ENCODE data around the gene TNFRSF12A.

Gene TNFRSF12A

DNA sequence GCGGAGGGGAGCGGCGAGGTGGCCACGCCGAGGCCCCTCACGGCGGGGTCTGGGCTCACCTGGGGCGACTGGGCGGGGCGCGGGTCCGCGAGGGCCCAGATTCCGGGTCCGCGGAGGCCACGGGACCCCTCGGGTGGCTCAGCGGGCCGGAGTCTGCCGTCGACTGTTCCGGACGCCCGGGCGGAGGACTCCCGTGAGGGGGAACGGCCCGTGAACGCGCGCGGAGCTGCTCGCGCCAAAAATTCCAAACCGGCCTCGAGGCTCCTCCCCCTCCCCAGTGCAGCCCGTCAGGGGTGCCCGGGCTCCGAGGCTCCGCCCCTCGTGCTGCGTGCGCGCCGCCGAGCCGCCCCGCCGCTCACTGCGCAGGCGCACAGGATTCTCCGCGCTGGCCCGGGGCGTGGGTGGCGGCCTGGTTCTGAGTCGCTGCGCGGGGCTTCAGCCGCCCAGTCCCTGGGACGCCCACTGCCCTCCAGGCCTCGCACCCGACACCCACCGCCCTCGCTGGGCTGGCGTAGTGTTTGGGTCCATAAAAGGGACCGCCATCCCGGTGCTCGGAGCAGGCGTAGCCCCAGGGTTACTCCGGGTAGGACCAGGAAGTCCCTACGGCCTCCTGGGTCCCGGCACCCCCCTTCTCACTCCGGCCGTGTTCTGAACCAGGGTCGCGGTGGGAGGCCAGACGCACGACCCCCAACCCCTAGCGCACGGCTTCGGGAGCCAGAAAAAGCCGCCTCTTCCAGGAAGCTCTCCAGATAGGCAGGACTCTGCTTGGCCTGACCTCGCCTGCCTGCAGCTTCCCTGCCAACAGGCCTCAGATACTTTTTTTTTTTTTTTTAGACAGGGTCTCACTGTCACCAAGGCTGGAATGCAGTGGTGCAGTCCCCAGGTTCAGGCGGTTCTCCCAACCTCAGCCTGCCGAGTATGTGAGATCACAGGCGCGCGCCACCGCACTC lies 39.7 kb upstream of the TNFRSF12A start, which contains the start of gene PKMYT1:
Gene PKMYT1, minus strand, starts transcription at position 220 of the 950 bp plus-strand sequence. CDS start 789 bp downstream, outside the sequence.
- Mint-ChIP-seq H3K27me3 (no peaks in the 10 kb centered on the region), H3K27ac (peak within 1 kb of the TSS; percentile 81), H3K4me1 (peaks cover 8% of the 10 kb centered on the region), H3K9me3 (no peaks in the 10 kb centered on the region), H3K36me3 (no peaks in the 10 kb centered on the region), H3K4me3 (peak within 1 kb of the TSS; percentile 83)
- ATAC-seq (ENCODE audit: low read depth) (peak; percentile 91), DNase-seq (ENCODE audit: low spot score in 2 of 2) (peak; percentile 96 to 97)

DNA sequence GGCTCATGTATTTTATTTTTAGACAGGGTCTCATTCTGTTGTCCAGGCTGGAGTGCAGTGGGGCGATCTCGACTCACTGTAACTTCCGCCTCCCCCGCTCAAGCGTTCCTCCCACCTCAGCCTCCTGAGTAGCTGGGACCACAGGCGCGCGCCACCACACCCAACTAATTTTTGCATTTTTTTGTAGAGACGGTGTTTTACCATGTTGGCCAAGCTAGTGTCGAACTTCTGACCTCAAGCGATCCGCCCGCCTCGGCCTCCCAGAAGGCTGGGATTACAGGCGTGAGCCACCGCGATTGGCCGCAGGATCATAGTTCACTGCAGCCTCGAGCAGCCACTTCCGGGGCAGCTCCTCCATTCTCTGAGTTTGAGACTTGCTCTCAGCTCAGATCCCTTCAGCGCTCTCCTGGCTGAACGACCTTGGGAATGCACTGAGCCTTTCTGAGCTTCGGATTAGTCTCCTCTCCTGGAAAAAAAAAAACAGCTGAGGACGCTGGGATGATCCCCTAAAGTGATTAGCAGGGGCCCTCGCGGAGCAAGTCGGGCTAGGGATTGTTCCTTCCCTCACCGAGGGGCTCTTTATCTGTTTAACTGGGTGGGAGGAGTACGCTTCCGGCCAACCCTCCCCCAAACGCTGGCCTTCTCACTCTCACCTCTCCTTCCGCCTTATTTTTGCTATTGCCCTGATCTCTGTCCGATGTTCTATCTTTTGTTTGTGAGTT lies 38.8 kb upstream of the TNFRSF12A start:
- H3K36me3 Mint-ChIP-seq: no peaks in the 10 kb centered on the region
- H3K4me3 Mint-ChIP-seq: peak overlapping the region; percentile 76
- ATAC-seq (ENCODE audit: low read depth): no peak

DNA sequence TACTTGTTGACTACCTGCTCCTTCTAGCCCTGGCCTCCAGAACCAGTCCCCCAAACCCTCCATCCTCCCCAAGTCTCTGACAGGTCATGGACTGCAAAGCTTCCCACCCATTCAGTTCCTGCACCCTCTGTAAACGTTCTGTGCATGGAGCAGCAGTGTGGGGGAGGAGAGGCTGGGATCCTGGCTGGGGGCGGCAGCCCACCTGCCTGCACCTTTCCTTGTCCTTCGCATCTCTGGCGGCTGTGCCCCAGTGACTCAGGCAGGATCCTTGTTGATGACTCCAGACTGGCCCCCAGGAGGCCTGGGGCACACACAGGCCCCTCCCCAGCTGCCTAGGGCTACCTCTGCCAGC lies 38.3 kb upstream of the TNFRSF12A start:
- no peaks in the 10 kb centered on the region for H3K9me3 Mint-ChIP-seq
- H3K4me1 Mint-ChIP-seq: peaks cover 8% of the 10 kb centered on the region
- ATAC-seq (ENCODE audit: low read depth): no peak
- H3K27ac Mint-ChIP-seq: peak overlapping the region; percentile 37
- peaks cover 5% of the 10 kb centered on the region for H3K27me3 Mint-ChIP-seq
- peak overlapping the region; percentile 76 for H3K4me3 Mint-ChIP-seq
- no peaks in the 10 kb centered on the region for H3K36me3 Mint-ChIP-seq
- no peak for DNase-seq (ENCODE audit: low spot score in 2 of 2)

More for the DNA sequence above, 38.8 kb upstream of the TNFRSF12A start:
- no peak for DNase-seq (ENCODE audit: low spot score in 2 of 2)
- peaks cover 8% of the 10 kb centered on the region for H3K4me1 Mint-ChIP-seq
- peaks cover under 1% of the 10 kb centered on the region for H3K27me3 Mint-ChIP-seq
- no peaks in the 10 kb centered on the region for H3K9me3 Mint-ChIP-seq
- peak overlapping the region; percentile 37 for H3K27ac Mint-ChIP-seq

DNA sequence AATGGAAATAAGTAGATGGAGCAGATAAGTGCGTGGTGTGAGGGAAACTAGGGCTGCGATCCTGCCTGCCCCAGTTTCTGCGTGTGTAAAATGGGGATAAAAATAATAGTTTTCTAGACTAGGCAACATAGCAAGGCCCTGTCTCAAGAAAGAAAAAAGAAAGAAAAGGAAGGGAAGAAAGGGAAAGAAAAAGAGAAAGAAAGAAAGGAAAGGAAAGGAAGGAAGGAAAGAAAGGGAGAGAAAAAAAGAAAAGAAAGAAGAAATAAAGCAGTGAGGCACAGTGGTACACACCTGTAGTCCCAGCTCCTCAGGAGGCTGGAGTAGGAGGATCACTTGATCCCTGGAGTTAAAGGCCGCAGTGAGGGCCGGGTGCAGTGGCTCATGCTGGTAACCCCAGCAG lies 37.8 kb upstream of the TNFRSF12A start:
- peak overlapping the region; percentile 46 for H3K4me3 Mint-ChIP-seq

DNA sequence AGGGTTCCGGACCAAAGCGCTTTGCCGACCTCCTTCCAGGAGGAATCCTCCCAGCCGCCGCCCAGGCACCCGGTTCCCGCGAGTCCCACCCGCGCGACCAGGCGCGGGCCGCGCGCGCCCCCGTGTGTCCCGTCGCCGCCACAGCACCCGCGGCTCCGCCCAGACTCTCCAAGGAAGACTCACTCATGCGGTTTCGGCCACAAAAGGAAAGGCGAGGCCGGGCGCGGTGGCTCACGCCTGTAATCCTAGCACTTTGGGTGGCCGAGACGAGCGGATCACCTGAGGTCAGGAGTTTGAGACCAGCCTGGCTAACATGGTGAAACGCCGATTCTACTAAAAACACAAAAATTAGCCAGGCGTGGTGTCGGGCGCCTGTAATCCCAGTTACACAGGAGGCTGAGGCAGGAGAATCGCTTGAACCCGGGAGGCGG lies 36.4 kb upstream of the TNFRSF12A start:
- peak; percentile 37 for ATAC-seq (ENCODE audit: low read depth)
- Mint-ChIP-seq H3K4me3 (peak overlapping the region; percentile 53), H3K4me1 (peaks cover 8% of the 10 kb centered on the region), H3K9me3 (no peaks in the 10 kb centered on the region), H3K36me3 (no peaks in the 10 kb centered on the region), H3K27ac (no peak overlapping the region), H3K27me3 (peaks cover 5% of the 10 kb centered on the region)
- DNase-seq (ENCODE audit: low spot score in 2 of 2): peak in 1 of 2 donors; percentile 62

More for the DNA sequence above, 37.8 kb upstream of the TNFRSF12A start:
- Mint-ChIP-seq H3K36me3 (no peaks in the 10 kb centered on the region), H3K27me3 (peaks cover 5% of the 10 kb centered on the region), H3K4me1 (peaks cover 8% of the 10 kb centered on the region), H3K27ac (no peak overlapping the region), H3K9me3 (no peaks in the 10 kb centered on the region)
- ATAC-seq (ENCODE audit: low read depth) (no peak), DNase-seq (ENCODE audit: low spot score in 2 of 2) (no peak)

DNA sequence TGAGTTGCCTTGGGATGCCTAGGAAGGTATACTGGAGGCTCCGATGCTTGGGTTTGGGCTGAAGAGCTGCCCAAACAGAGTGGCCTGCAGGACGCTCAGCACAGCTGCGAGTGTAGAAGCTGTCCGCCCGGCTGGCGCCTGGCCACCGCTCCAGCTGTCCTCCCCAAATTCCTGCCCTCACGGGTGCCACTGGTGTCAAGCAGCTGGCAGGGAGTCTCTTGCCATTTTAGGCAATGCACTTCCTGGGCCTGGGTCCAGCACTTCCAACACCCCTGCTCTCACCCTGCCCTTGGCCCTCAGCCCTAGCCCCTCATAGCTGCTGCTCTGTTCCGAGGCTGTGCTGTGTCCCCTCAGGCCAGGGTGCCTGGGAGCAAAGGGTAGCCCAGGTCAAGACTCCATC lies 34.7 kb upstream of the TNFRSF12A start:
- Mint-ChIP-seq H3K4me3 (no peak overlapping the region), H3K36me3 (no peaks in the 10 kb centered on the region), H3K27ac (no peak overlapping the region), H3K4me1 (peaks cover 8% of the 10 kb centered on the region), H3K27me3 (peaks cover 7% of the 10 kb centered on the region), H3K9me3 (no peaks in the 10 kb centered on the region)
- DNase-seq (ENCODE audit: low spot score in 2 of 2): no peak
- no peak for ATAC-seq (ENCODE audit: low read depth)

DNA sequence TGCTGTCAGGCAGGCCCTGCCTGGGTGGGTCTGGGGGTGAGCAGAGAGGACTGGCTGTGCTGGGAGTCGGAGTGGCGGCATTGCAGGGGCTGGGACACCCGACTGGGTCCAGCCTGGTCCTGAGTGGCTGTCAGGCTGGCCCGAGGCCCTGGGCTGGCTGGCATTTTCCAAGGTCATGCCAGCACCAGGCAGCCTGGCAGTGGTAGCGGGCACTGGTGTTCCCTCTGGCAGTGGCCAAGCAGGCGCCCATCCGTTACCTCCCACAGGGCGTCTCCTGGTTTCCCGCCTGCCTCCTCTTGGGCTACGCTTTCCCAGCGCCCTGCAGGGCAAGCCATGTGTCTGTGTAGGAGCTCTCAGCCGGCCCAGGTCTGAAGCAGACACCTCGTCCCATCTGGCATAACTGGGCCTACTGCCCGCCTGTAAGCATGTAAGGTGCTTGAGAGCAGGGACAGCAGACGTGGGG lies 34.2 kb upstream of the TNFRSF12A start:
- H3K27ac Mint-ChIP-seq: no peak overlapping the region
- ATAC-seq (ENCODE audit: low read depth) (no peak), DNase-seq (ENCODE audit: low spot score in 2 of 2) (no peak)
- H3K36me3 Mint-ChIP-seq: no peaks in the 10 kb centered on the region
- peaks cover 8% of the 10 kb centered on the region for H3K4me1 Mint-ChIP-seq
- peaks cover 7% of the 10 kb centered on the region for H3K27me3 Mint-ChIP-seq
- no peaks in the 10 kb centered on the region for H3K9me3 Mint-ChIP-seq
- H3K4me3 Mint-ChIP-seq: no peak overlapping the region

DNA sequence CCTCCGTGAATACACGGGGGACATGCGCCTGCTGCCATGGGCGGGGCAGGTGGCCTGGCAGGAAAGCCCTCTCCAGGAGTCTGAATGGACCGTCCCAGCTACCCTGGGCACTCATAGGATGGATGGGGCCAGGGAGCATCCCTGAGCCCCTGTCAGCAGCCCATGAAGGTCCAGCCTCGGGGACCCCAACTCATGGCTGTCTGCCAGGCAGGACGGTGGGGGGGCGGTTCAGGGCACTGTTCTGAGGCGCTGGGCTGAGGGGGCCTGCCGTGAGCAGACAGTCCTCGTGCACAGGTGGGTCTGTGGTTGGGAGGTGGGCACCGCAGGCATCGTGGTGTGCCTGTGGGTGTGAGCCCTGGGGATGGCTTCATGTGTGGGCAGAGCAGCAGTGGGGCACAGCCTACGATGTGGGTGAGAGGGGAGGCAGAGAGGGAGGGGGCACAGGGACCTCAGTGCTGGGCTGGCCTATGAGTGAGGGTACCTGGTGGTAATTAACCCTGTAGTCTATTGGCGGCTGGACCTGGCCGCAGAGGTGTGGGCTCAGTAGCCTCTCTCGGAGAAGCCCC lies 33.5 kb upstream of the TNFRSF12A start:
- no peaks in the 10 kb centered on the region for H3K36me3 Mint-ChIP-seq
- peaks cover 7% of the 10 kb centered on the region for H3K4me1 Mint-ChIP-seq
- H3K27me3 Mint-ChIP-seq: peaks cover 7% of the 10 kb centered on the region
- no peak overlapping the region for H3K27ac Mint-ChIP-seq
- H3K4me3 Mint-ChIP-seq: no peak overlapping the region
- H3K9me3 Mint-ChIP-seq: no peaks in the 10 kb centered on the region
- DNase-seq (ENCODE audit: low spot score in 2 of 2) (no peak), ATAC-seq (ENCODE audit: low read depth) (no peak)

DNA sequence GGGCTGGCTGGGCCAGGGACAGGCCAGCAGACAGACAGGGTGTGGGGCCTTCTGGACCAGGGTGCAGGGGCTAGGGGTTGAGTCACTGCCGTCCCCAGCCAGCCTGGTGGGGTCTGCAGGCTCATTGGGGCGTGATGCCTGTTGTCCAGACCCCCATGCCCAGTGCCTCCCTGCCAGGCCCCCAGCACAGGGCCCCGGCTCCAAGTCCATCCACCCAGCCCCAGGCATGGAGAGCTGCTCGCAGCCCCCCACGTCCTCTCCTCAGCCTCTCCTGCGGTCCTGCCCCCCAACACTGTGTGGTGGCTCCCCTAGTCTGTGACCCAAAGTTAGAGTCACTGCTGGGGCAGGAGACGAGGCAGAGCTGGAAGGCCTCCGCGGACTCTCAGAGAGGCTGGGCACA lies 32.9 kb upstream of the TNFRSF12A start:
- H3K4me1 Mint-ChIP-seq: peaks cover 5% of the 10 kb centered on the region
- H3K4me3 Mint-ChIP-seq: no peak overlapping the region
- DNase-seq (ENCODE audit: low spot score in 2 of 2) (no peak), ATAC-seq (ENCODE audit: low read depth) (no peak)
- H3K27me3 Mint-ChIP-seq: peaks cover 9% of the 10 kb centered on the region
- no peaks in the 10 kb centered on the region for H3K9me3 Mint-ChIP-seq
- H3K27ac Mint-ChIP-seq: no peak overlapping the region
- H3K36me3 Mint-ChIP-seq: no peaks in the 10 kb centered on the region

DNA sequence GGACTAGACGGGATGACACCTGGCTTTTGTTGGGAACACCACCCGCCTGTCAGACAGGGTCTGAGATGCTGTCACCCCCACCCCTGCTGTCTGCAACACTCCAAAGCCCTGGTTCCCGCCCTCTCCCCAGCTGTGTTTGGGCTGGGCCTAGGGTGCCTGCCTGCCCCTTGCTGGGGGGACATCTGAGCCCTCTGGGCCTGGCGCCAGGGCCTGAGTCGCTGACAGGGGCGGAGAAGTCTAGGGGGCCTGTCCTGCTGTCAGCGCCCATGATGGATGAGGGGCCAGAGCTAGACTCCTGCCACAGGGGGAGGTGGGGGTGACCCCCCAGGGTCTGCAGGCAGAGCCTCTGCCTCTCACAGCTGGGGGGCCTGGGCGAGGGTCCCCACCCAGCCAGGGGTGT lies 32.3 kb upstream of the TNFRSF12A start:
- Mint-ChIP-seq H3K27me3 (peaks cover 9% of the 10 kb centered on the region), H3K36me3 (no peaks in the 10 kb centered on the region), H3K9me3 (no peaks in the 10 kb centered on the region), H3K4me1 (peaks cover 2% of the 10 kb centered on the region), H3K4me3 (no peak overlapping the region), H3K27ac (no peak overlapping the region)
- ATAC-seq (ENCODE audit: low read depth) (no peak), DNase-seq (ENCODE audit: low spot score in 2 of 2) (no peak)

DNA sequence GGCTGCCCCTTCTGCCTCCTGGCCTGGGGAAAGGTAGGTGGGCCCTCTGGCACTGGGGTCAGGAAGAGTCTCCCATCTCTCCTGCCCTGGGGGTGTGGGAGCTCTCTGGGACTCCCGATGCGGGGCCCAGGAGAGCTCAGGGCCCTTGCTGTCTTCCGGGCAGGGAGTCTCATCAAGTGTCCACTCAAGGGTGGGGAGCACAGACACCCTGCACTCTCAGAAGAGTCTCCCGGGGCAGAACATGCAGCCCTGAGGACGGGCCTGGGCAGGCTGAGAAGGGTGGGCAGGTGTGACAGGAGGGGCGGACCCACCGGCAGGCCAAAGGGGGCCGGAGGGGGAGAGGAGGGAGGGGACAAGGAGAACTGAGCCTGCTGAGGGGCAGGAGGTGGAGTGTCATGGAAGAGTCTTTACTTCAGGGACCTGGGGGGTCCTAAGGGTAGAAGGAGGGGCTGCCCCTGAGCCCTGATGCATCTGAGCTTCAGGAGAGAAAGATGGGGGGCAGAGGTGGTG lies 31.5 kb upstream of the TNFRSF12A start:
- Mint-ChIP-seq H3K27ac (no peak overlapping the region), H3K4me3 (no peak overlapping the region), H3K36me3 (no peaks in the 10 kb centered on the region), H3K27me3 (peaks cover 9% of the 10 kb centered on the region), H3K4me1 (peaks cover 2% of the 10 kb centered on the region), H3K9me3 (no peaks in the 10 kb centered on the region)
- ATAC-seq (ENCODE audit: low read depth) (no peak), DNase-seq (ENCODE audit: low spot score in 2 of 2) (no peak)

DNA sequence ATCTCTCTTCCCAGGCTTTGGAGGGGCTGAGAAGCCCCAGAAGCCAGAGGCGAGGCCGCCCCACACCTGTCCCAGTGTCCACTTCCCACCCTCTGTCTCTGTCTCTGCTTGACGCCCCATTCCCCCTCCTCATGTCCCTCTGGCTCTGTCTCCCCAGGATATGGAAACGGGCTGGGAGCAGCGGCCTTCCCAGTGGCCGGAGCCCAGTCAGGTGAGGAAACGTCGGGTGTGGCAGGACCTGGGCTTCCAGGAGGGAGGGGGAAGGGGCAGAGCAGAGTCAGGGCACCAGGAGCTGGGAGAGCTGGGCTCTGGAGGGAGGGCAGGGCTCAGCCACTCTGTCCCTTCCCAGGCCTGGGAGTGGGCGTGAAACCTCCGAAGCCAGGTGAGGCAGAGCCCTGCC lies 29.3 kb upstream of the TNFRSF12A start:
- Mint-ChIP-seq H3K4me3 (no peak overlapping the region), H3K4me1 (no peaks in the 10 kb centered on the region), H3K27ac (no peak overlapping the region), H3K9me3 (no peaks in the 10 kb centered on the region), H3K36me3 (no peaks in the 10 kb centered on the region), H3K27me3 (peaks cover 9% of the 10 kb centered on the region)
- DNase-seq (ENCODE audit: low spot score in 2 of 2): no peak
- ATAC-seq (ENCODE audit: low read depth): no peak

DNA sequence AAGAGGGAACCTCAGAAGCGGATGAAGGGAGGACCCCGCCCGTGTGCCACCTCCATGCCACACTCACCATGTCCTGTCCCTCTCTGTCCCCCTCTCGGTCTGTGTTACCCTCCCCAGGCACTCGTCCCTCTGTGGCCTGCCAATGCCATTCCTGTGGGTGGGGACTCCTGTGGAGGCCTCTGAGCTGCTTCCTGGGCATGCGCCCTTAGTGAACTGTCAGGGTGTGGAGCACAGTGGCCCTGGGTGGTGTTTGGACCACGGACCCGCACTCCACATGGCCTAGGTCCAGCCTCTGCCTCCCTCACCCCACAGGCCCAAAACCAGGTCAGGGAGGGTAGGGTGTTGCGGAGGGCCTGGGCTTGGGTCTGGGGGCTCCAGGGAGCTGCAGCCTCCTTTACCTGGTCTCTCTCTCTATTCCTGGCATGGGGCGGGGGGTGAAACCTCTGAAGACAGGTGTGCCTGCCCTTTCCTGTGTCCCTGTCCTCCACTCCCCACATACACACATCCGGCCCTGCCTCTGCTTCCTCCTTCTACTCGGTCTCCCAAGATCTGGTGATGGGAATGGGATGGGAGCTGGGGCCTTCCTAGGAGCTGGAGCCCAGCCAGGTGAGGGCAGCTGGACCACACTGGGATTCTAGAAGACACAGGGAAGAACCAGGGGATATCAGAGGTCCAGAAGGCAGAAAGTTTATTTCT lies 28.5 kb upstream of the TNFRSF12A start:
- Mint-ChIP-seq H3K27ac (no peak overlapping the region), H3K27me3 (peaks cover 5% of the 10 kb centered on the region), H3K36me3 (no peaks in the 10 kb centered on the region), H3K4me1 (no peaks in the 10 kb centered on the region), H3K9me3 (no peaks in the 10 kb centered on the region), H3K4me3 (no peak overlapping the region)
- no peak for DNase-seq (ENCODE audit: low spot score in 2 of 2)
- ATAC-seq (ENCODE audit: low read depth): no peak

Data from memory B cell (primary cell).